IMR-90 (cell line): Measurements from ENCODE around the gene NUP50. TPM values are rescaled to one million over a fixed set of nuclear protein-coding genes. Genes with fewer than 3 reads are reported as not detected.

ENCODE experiments used
- ATAC-seq: fragments of 200-7000 bp; cut with Tn5 transposase; 2 replicates; pipeline ENCODE4 v1.9.1; 2020; ENCODE audit warnings: low read depth, mild to moderate bottlenecking, moderate library complexity
- BruUV-seq: library from RNA; stranded (reverse); fragments of 400-500 nt; replicated peaks from 2 replicates; lab custom pipeline; 2021; lab: Mats Ljungman, UMichigan
- CTCF ChIA-PET: fragments of 300-600 bp; formaldehyde crosslinking; extraction: SDS; loops from one replicate; lab custom pipeline; 2021; ENCODE audit warnings: antibody characterized with exemption; lab: Yijun Ruan, JAX
- POLR2A ChIA-PET: fragments of 300-600 bp; sonication (Branson Sonifier 250); formaldehyde crosslinking; loops from one replicate; lab custom pipeline; 2022; ENCODE audit warnings: antibody characterized with exemption; ENCODE audit not compliant: unreplicated experiment; lab: Charles Lee
- DNase-seq: peaks from one replicate; pipeline ENCODE4 v3.0.0; 2013
- H2AFZ ChIP-seq: replicated peaks from 2 replicates; pipeline ENCODE3; 2013; ENCODE audit warnings: low read length, mild to moderate bottlenecking; ENCODE audit not compliant: poor library complexity
- H2AK5ac ChIP-seq: 2 replicates; pipeline ENCODE4 v1.6.1; 2013; ENCODE audit warnings: low read depth, low read length, inconsistent platforms
- H2AK9ac ChIP-seq: replicated peaks from 2 replicates; pipeline ENCODE3; 2013; ENCODE audit warnings: mild to moderate bottlenecking, low read depth, low read length, moderate library complexity; ENCODE audit not compliant: poor library complexity
- H2BK120ac ChIP-seq: 2 replicates; pipeline ENCODE4 v1.6.1; 2013; ENCODE audit warnings: low read depth, low read length, inconsistent platforms
- H2BK15ac ChIP-seq: 3 replicates; pipeline ENCODE4 v1.6.1; 2013; ENCODE audit warnings: low read depth, low read length, inconsistent platforms
- H2BK20ac ChIP-seq: 2 replicates; pipeline ENCODE4 v1.6.1; 2013; ENCODE audit warnings: low read depth, mild to moderate bottlenecking, inconsistent platforms, low read length, moderate library complexity
- H2BK5ac ChIP-seq: 2 replicates; pipeline ENCODE4 v1.6.1; 2013; ENCODE audit warnings: mild to moderate bottlenecking, low read depth, low read length, inconsistent platforms; ENCODE audit not compliant: poor library complexity, severe bottlenecking
- H3K14ac ChIP-seq: replicated peaks from 2 replicates; pipeline ENCODE4 v1.6.1; 2013; ENCODE audit warnings: low read depth, low read length, inconsistent platforms
- H3K18ac ChIP-seq: 2 replicates; pipeline ENCODE4 v1.6.1; 2013; ENCODE audit warnings: low read depth, low read length, control low read depth
- H3K23ac ChIP-seq: 2 replicates; pipeline ENCODE4 v1.6.1; 2013; ENCODE audit warnings: low read depth, low read length, inconsistent platforms
- H3K27ac ChIP-seq: 2 replicates; pipeline ENCODE4 v1.5.1; 2013; ENCODE audit warnings: mild to moderate bottlenecking, control low read depth, low read length; ENCODE audit not compliant: insufficient read depth
- H3K27me3 ChIP-seq: 2 replicates; pipeline ENCODE4 v1.6.1; 2013; ENCODE audit warnings: low read length; ENCODE audit not compliant: control insufficient read depth, insufficient read depth
- H3K36me3 ChIP-seq: 2 replicates; pipeline ENCODE4 v1.6.1; 2013; ENCODE audit warnings: low read length, mixed read lengths; ENCODE audit not compliant: control insufficient read depth, insufficient read depth
- H3K4ac ChIP-seq: 2 replicates; pipeline ENCODE4 v1.6.1; 2013; ENCODE audit warnings: low read depth, low read length, inconsistent platforms
- H3K4me1 ChIP-seq: 2 replicates; pipeline ENCODE4 v1.6.1; 2013; ENCODE audit warnings: low read length, mixed read lengths; ENCODE audit not compliant: control insufficient read depth, insufficient read depth
- H3K4me2 ChIP-seq: 2 replicates; pipeline ENCODE4 v1.6.1; 2013; ENCODE audit warnings: low read depth, mild to moderate bottlenecking, control low read depth, low read length, moderate library complexity
- H3K4me3 ChIP-seq: 2 replicates; pipeline ENCODE4 v1.5.1; 2013; ENCODE audit warnings: low read depth, mild to moderate bottlenecking, control low read depth, low read length, moderate library complexity; ENCODE audit not compliant: insufficient read depth
- H3K56ac ChIP-seq: 2 replicates; pipeline ENCODE4 v1.6.1; 2013; ENCODE audit warnings: low read length, inconsistent platforms; ENCODE audit not compliant: insufficient read depth; ENCODE audit errors: extremely low read depth
- H3K79me1 ChIP-seq, 2 experiments: 2 replicates each; pipeline ENCODE4 v1.6.1; 2013; ENCODE audit warnings: low read length in 2 of 2, inconsistent platforms in 1 of 2, low read depth in 1 of 2
- H3K9ac ChIP-seq: 2 replicates; pipeline ENCODE4 v1.6.1; 2013; ENCODE audit warnings: low read depth, low read length, control low read depth
- H3K9me1 ChIP-seq: 2 replicates; pipeline ENCODE4 v1.6.1; 2013; ENCODE audit warnings: low read length, inconsistent platforms; ENCODE audit not compliant: insufficient read depth
- H3K9me3 ChIP-seq: 2 replicates; pipeline ENCODE4 v1.6.1; 2013; ENCODE audit warnings: low read length; ENCODE audit not compliant: control insufficient read depth, insufficient read depth
- H4K20me1 ChIP-seq: 2 replicates; pipeline ENCODE4 v1.6.1; 2013; ENCODE audit warnings: low read length, inconsistent platforms; ENCODE audit not compliant: insufficient read depth
- H4K5ac ChIP-seq: 2 replicates; pipeline ENCODE4 v1.6.1; 2013; ENCODE audit warnings: mild to moderate bottlenecking, low read depth, low read length, control low read depth
- H4K8ac ChIP-seq, 2 experiments: 2 replicates each; pipeline ENCODE4 v1.6.1; 2013; ENCODE audit warnings: low read depth in 2 of 2, low read length in 2 of 2, control low read depth in 1 of 2, inconsistent platforms in 1 of 2
- H4K91ac ChIP-seq: 2 replicates; pipeline ENCODE4 v1.6.1; 2013; ENCODE audit warnings: low read depth, low read length, inconsistent platforms; ENCODE audit not compliant: insufficient read depth
- BHLHE40 ChIP-seq: fragments of 150-350 bp; IDR thresholded peaks from 2 replicates; pipeline ENCODE4 v1.6.1; 2016; ENCODE audit warnings: mild to moderate bottlenecking, low read depth, low read length
- POLR2A ChIP-seq: IDR thresholded peaks from 2 replicates; pipeline ENCODE4 v1.6.1; 2012; ENCODE audit warnings: mild to moderate bottlenecking, low read depth, low read length
- RFX5 ChIP-seq: IDR thresholded peaks from 2 replicates; pipeline ENCODE4 v1.8.0; 2012; ENCODE audit warnings: low read depth, mild to moderate bottlenecking, low read length, moderate library complexity
- USF2 ChIP-seq: fragments of 150-350 bp; IDR thresholded peaks from 2 replicates; pipeline ENCODE4 v1.6.1; 2017; ENCODE audit warnings: mild to moderate bottlenecking, antibody characterized with exemption, low read length, low read depth
- WGBS, 2 experiments: methylation state at CpG; one replicate each; pipeline versions ENCODE4 v1.1.5 to v1.1.7; 2013; ENCODE audit warnings: missing lambda C conversion rate in 2 of 2; ENCODE audit not compliant: insufficient read length in 1 of 2; ENCODE audit errors: extremely low coverage in 2 of 2; 5-methylcytosine and 5-hydroxymethylcytosine counted together
- dilution Hi-C: fragments of 300-500 bp; cut with HindIII; formaldehyde crosslinking; loops from one replicate; pipeline ENCODE4 v1.14.3; 2018; ENCODE audit warnings: low sequenced_read_pairs; ENCODE audit not compliant: unreplicated experiment
- in situ Hi-C: fragments of 300-500 bp; cut with MboI; formaldehyde crosslinking; loops from 3 replicates; pipeline ENCODE4 v1.14.3; 2019; ENCODE audit warnings: low sequenced_read_pairs, inconsistent platforms, mixed read lengths
- intact Hi-C: fragments of 100-400 bp; cut with micrococcal nuclease; formaldehyde crosslinking; loops from 2 replicates; pipeline ENCODE4 v1.10.0; 2022
- polyA plus RNA-seq, 3 experiments: library from polyadenylated mRNA; depleted of rRNA; stranded (reverse); fragments of >200 nt; gene quantifications; 2 replicates each; pipeline ENCODE4 v1.2.3, GENCODE V29; 2012; ENCODE audit warnings: low replicate concordance in 1 of 3
- total RNA-seq: library from RNA; depleted of rRNA; stranded (reverse); fragments of >200 nt; gene quantifications from 2 replicates; pipeline ENCODE4 v1.2.3, GENCODE V29; 2012
- TF ChIP-seq, protein P1 (sequence below): fragments of 150-350 bp; IDR thresholded peaks from 2 replicates; pipeline ENCODE4 v1.6.1; 2016; ENCODE audit warnings: low read depth, mild to moderate bottlenecking, low read length, moderate library complexity, borderline replicate concordance

NUP50 gene
- total and polyA plus RNA-seq, 2 of the 4 experiments (the other 2 are of a cell fraction), result 12.8 to 65.4 TPM

GRCh38 chr22:45179276-45180049, 15.7 kb downstream of the NUP50 start:
- intact Hi-C loops (no loop called here), dilution Hi-C loops (no loop called here), in situ Hi-C loops (no loop called here)
- Histone ChIP-seq H4K91ac (no peak overlapping the region), H3K4ac (no peak overlapping the region), H3K27me3 (no peaks in the 10 kb centered on the region), H4K5ac (no peak overlapping the region), H2AFZ (no peak overlapping the region), H3K9me3 (no peaks in the 10 kb centered on the region), H3K4me1 (no peaks in the 10 kb centered on the region), H3K14ac (no peak overlapping the region), H3K23ac (no peak overlapping the region), H3K4me3 (no peak overlapping the region), H3K18ac (no peak overlapping the region), H2BK15ac (no peak overlapping the region), H2AK5ac (no peak overlapping the region), H3K79me1 (peaks cover 16 to 68% of the 10 kb centered on the region in 2 experiments), H3K56ac (no peak overlapping the region), H3K27ac (no peak overlapping the region), H2BK120ac (no peak overlapping the region), H2BK5ac (no peak overlapping the region), H3K36me3 (peaks cover 45% of the 10 kb centered on the region), H2BK20ac (no peak overlapping the region), H2AK9ac (no peak overlapping the region), H4K20me1 (peaks cover 29% of the 10 kb centered on the region), H3K4me2 (no peak overlapping the region), H3K9me1 (0 out of 2 replicates have a peak, but pooled peaks cover 4% of the 10 kb centered on the region), H4K8ac (no peak overlapping the region), H3K9ac (no peak overlapping the region)
- DNase-seq (no peak), ATAC-seq (no peak)
- ChIA-PET CTCF (no interaction called here), POLR2A (no interaction called here)
- TF ChIP-seq RFX5, result no peak
- TF ChIP-seq USF2, result no peak
- no peak for TF ChIP-seq BHLHE40
- TF ChIP-seq, protein P1, sequence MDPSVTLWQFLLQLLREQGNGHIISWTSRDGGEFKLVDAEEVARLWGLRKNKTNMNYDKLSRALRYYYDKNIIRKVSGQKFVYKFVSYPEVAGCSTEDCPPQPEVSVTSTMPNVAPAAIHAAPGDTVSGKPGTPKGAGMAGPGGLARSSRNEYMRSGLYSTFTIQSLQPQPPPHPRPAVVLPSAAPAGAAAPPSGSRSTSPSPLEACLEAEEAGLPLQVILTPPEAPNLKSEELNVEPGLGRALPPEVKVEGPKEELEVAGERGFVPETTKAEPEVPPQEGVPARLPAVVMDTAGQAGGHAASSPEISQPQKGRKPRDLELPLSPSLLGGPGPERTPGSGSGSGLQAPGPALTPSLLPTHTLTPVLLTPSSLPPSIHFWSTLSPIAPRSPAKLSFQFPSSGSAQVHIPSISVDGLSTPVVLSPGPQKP, result no peak
- TF ChIP-seq POLR2A, result no peak
- no CpG with 5 or more reads among the region's 9 CpGs for WGBS, 2 experiments
- BruUV-seq, result no TSS peak
